Mesenchymal stem cell (in vitro differentiated cells and primary cell): ENCODE measurements around the gene MAMSTR.
A peak's percentile ranks its signal among the peaks of the same experiment; 100 is the strongest.
"Not testable (repeated sequence)": the region's sequence is repeated elsewhere in the genome, so short reads cannot be mapped to it uniquely, and the experiment has no call there.

Experiments
- DNase-seq: peaks from one replicate; pipeline ENCODE4 v3.0.0-alpha.2; 2013
- H2AFZ ChIP-seq: one replicate; pipeline ENCODE4 v1.6.1; 2013; ENCODE audit warnings: low read depth, mild to moderate bottlenecking, control low read depth, inconsistent platforms, low read length, moderate library complexity
- H2AK5ac ChIP-seq: 2 replicates; pipeline ENCODE4 v1.6.1; 2013; ENCODE audit warnings: low read length, moderate library complexity, mild to moderate bottlenecking, inconsistent platforms; ENCODE audit not compliant: severe bottlenecking
- H2BK120ac ChIP-seq: one replicate; pipeline ENCODE4 v1.6.1; 2013; ENCODE audit warnings: low read depth, mild to moderate bottlenecking, inconsistent platforms, low read length, moderate library complexity
- H2BK12ac ChIP-seq, 2 experiments: one replicate each; pipeline ENCODE4 v1.6.1; 2013; ENCODE audit warnings: inconsistent platforms in 2 of 2, low read length in 2 of 2, mild to moderate bottlenecking in 2 of 2, moderate library complexity in 2 of 2, control low read depth in 1 of 2
- H2BK15ac ChIP-seq: one replicate; pipeline ENCODE4 v1.6.1; 2013; ENCODE audit warnings: mild to moderate bottlenecking, low read depth, inconsistent platforms; ENCODE audit not compliant: poor library complexity, severe bottlenecking
- H2BK5ac ChIP-seq: 2 replicates; pipeline ENCODE4 v1.6.1; 2013; ENCODE audit warnings: low read depth, mild to moderate bottlenecking, low read length, control low read depth, inconsistent platforms; ENCODE audit not compliant: poor library complexity, severe bottlenecking
- H3K14ac ChIP-seq, 2 experiments: one replicate each; pipeline ENCODE4 v1.6.1; 2013; ENCODE audit warnings: inconsistent platforms in 2 of 2, low read length in 2 of 2, control low read depth in 1 of 2, mild to moderate bottlenecking in 1 of 2, moderate library complexity in 1 of 2
- H3K18ac ChIP-seq, 2 experiments: one replicate each; pipeline ENCODE4 v1.6.1; 2013; ENCODE audit warnings: inconsistent platforms in 2 of 2, low read length in 2 of 2, control low read depth in 1 of 2, low read depth in 1 of 2, mild to moderate bottlenecking in 1 of 2
- H3K23ac ChIP-seq, 2 experiments: one replicate each; pipeline ENCODE4 v1.6.1; 2013; ENCODE audit warnings: inconsistent platforms in 2 of 2, low read length in 2 of 2, mild to moderate bottlenecking in 2 of 2, moderate library complexity in 2 of 2, control low read depth in 1 of 2
- H3K27ac ChIP-seq: 2 replicates; pipeline ENCODE4 v1.5.1; 2013; ENCODE audit warnings: mild to moderate bottlenecking, moderate library complexity, low read length, control low read depth, inconsistent platforms; ENCODE audit not compliant: poor library complexity, severe bottlenecking
- H3K27me3 ChIP-seq, 2 experiments: 2 replicates each; pipeline versions ENCODE4 v1.6.1 to v1.7.0; 2013; ENCODE audit warnings: low read length in 2 of 2, mild to moderate bottlenecking in 2 of 2, moderate library complexity in 2 of 2, control low read depth in 1 of 2, inconsistent platforms in 1 of 2; ENCODE audit not compliant: control insufficient read depth in 1 of 2, insufficient read depth in 1 of 2
- H3K36me3 ChIP-seq, 2 experiments: 2 replicates each; pipeline versions ENCODE4 v1.6.1 to v1.7.0; 2013; ENCODE audit warnings: low read length in 2 of 2, control low read depth in 1 of 2, inconsistent platforms in 1 of 2, low read depth in 1 of 2, mild to moderate bottlenecking in 1 of 2; ENCODE audit not compliant: insufficient read depth in 2 of 2, control insufficient read depth in 1 of 2
- H3K4ac ChIP-seq, 2 experiments: one replicate each; pipeline ENCODE4 v1.6.1; 2013; ENCODE audit warnings: inconsistent platforms in 2 of 2, low read length in 2 of 2, mild to moderate bottlenecking in 2 of 2, moderate library complexity in 2 of 2, control low read depth in 1 of 2, low read depth in 1 of 2
- H3K4me1 ChIP-seq: 2 replicates; pipeline ENCODE4 v1.6.1; 2013; ENCODE audit warnings: low read depth, low read length, control low read depth; ENCODE audit not compliant: control insufficient read depth, insufficient read depth
- H3K4me2 ChIP-seq: 2 replicates; pipeline ENCODE4 v1.6.1; 2013; ENCODE audit warnings: low read length, mild to moderate bottlenecking, inconsistent platforms; ENCODE audit not compliant: poor library complexity, severe bottlenecking
- H3K4me3 ChIP-seq, 2 experiments: 2 replicates each; pipeline versions ENCODE4 v1.5.1 to v1.7.0; 2013; ENCODE audit warnings: low read length in 2 of 2, mild to moderate bottlenecking in 2 of 2, control low read depth in 1 of 2, low read depth in 1 of 2; ENCODE audit not compliant: insufficient read depth in 1 of 2
- H3K79me1 ChIP-seq: replicated peaks from 2 replicates; pipeline ENCODE4 v1.6.1; 2013; ENCODE audit warnings: mild to moderate bottlenecking, control low read depth, low read length, inconsistent platforms; ENCODE audit not compliant: poor library complexity, severe bottlenecking
- H3K9ac ChIP-seq: 2 replicates; pipeline ENCODE4 v1.7.0; 2013; ENCODE audit warnings: mild to moderate bottlenecking, low read length, moderate library complexity
- H3K9me3 ChIP-seq: 2 replicates; pipeline ENCODE4 v1.7.0; 2013; ENCODE audit warnings: mild to moderate bottlenecking, low read length; ENCODE audit not compliant: control insufficient read depth
- H4K8ac ChIP-seq: one replicate; pipeline ENCODE4 v1.6.1; 2013; ENCODE audit warnings: inconsistent platforms, mild to moderate bottlenecking, low read length, moderate library complexity
- H4K91ac ChIP-seq: one replicate; pipeline ENCODE4 v1.6.1; 2013; ENCODE audit warnings: mild to moderate bottlenecking, low read length, inconsistent platforms
- WGBS: methylation state at CpG from one replicate; pipeline ENCODE4 v1.1.7; 2013; ENCODE audit warnings: mixed read lengths; 5-methylcytosine and 5-hydroxymethylcytosine counted together

The MAMSTR gene

GRCh38 chr19:48718106-48718505 is 1.4 kb downstream of the MAMSTR start:
- H3K4ac ChIP-seq, H3K4me2 ChIP-seq, H3K4me3 ChIP-seq, H3K9ac ChIP-seq, H2BK12ac ChIP-seq, H2AK5ac ChIP-seq, H2AFZ ChIP-seq, DNase-seq, H3K27ac ChIP-seq, H3K23ac ChIP-seq, H2BK5ac ChIP-seq, H3K27me3 ChIP-seq, H3K14ac ChIP-seq, H4K91ac ChIP-seq, H2BK120ac ChIP-seq, H2BK15ac ChIP-seq, H3K9me3 ChIP-seq, H3K36me3 ChIP-seq, H4K8ac ChIP-seq, H3K18ac ChIP-seq: not testable (repeated sequence)
- WGBS: 93% methylated on average over 12 of the region's 13 CpGs
- H3K4me1 ChIP-seq: peaks cover 27% of the 10 kb centered on the region
- peaks cover 14% of the 10 kb centered on the region for H3K79me1 ChIP-seq

- Histone ChIP-seq H3K4me3 (peak overlapping the region; percentile 39 to 82), H3K9ac (peak overlapping the region; percentile 90), H2BK15ac (peak overlapping the region; percentile 13), H2AK5ac (peak overlapping the region; percentile 62), H2AFZ (peak overlapping the region; percentile 92), H2BK120ac (peak overlapping the region; percentile 57), H3K27ac (no peak overlapping the region), H3K4me1 (peaks cover 31% of the 10 kb centered on the region), H3K36me3 (no peaks in the 10 kb centered on the region), H4K91ac (peak overlapping the region; percentile 78), H3K14ac (peak overlapping the region in 1 of 2 experiments; percentile 35), H3K18ac (peak overlapping the region; percentile 61 to 86), H2BK12ac (peak overlapping the region in 1 of 2 experiments; percentile 65), H3K9me3 (no peaks in the 10 kb centered on the region), H3K23ac (no peak overlapping the region), H3K4me2 (peak overlapping the region; percentile 57), H4K8ac (peak overlapping the region; percentile 30), H2BK5ac (no peak overlapping the region), H3K27me3 (no peaks in the 10 kb centered on the region), H3K4ac (peak overlapping the region; percentile 47 to 62), H3K79me1 (peaks cover 18% of the 10 kb centered on the region)
- DNase-seq: peak; percentile 22
- WGBS: 12% methylated on average over 24 of the region's 24 CpGs
Measured at GRCh38 chr19:48716562-48717291, 2.8 kb downstream of the MAMSTR start.

GRCh38 chr19:48715681-48716171 is 3.8 kb downstream of the MAMSTR start:
- peak overlapping the region in 1 of 2 experiments; percentile 92 for H3K4ac ChIP-seq
- WGBS: 95% methylated on average over 15 of the region's 19 CpGs
- no peak overlapping the region for H3K27ac ChIP-seq
- H3K9ac ChIP-seq: peak overlapping the region; percentile 90
- no peak overlapping the region for H2BK5ac ChIP-seq
- no peak overlapping the region for H3K14ac ChIP-seq
- no peak overlapping the region for H4K8ac ChIP-seq
- peak overlapping the region in 1 of 2 experiments; percentile 82 for H3K4me3 ChIP-seq
- H2BK120ac ChIP-seq: no peak overlapping the region
- H3K4me2 ChIP-seq: no peak overlapping the region
- H2BK12ac ChIP-seq: peak overlapping the region in 1 of 2 experiments; percentile 24
- H3K23ac ChIP-seq: no peak overlapping the region
- no peak for DNase-seq
- peak overlapping the region; percentile 77 for H2BK15ac ChIP-seq
- peak overlapping the region in 1 of 2 experiments; percentile 37 for H3K18ac ChIP-seq
- H3K79me1 ChIP-seq: peaks cover 18% of the 10 kb centered on the region
- H3K36me3 ChIP-seq: no peaks in the 10 kb centered on the region
- H3K9me3 ChIP-seq: peaks cover 3% of the 10 kb centered on the region
- peaks cover 29% of the 10 kb centered on the region for H3K4me1 ChIP-seq
- no peak overlapping the region for H2AFZ ChIP-seq
- H2AK5ac ChIP-seq: no peak overlapping the region
- H3K27me3 ChIP-seq: no peaks in the 10 kb centered on the region
- peak overlapping the region; percentile 84 for H4K91ac ChIP-seq
